MM.1S (cell line): ENCODE results near the gene DISC1.

ENCODE experiments used
- EZH2 ChIP-seq: fragments of 300-600 bp; sonication (generic); optimal IDR thresholded peaks from 2 replicates; pipeline ENCODE3; 2017; ENCODE audit warnings: low read depth, mild to moderate bottlenecking, antibody characterized with exemption, low read length, mixed read lengths
- TF ChIP-seq, protein P1 (sequence below): fragments of 300-600 bp; sonication (generic); IDR thresholded peaks from 2 replicates; pipeline ENCODE4 v1.5.1; 2016; ENCODE audit warnings: antibody characterized with exemption, low read length, mixed read lengths

DNA sequence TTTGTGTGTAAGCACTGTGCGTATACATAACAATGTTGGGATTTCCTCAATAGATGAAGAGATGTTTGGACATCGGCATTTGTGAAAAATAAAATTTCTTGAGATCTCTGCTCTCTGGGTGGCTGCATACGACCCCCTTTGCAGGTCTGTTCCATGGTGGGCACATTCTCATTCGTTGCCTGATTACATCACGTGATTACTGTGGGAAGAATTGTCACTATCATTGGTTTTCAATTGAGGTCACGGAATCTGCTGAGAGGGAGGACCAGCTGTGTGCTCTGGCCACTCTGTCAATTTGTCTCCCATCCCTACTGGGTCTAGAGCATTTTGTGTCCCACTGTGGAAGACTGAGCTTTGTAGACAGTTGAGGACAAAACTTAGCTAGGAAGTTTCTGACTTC lies 81.8 kb downstream of the DISC1 start:
- TF ChIP-seq, protein P1, sequence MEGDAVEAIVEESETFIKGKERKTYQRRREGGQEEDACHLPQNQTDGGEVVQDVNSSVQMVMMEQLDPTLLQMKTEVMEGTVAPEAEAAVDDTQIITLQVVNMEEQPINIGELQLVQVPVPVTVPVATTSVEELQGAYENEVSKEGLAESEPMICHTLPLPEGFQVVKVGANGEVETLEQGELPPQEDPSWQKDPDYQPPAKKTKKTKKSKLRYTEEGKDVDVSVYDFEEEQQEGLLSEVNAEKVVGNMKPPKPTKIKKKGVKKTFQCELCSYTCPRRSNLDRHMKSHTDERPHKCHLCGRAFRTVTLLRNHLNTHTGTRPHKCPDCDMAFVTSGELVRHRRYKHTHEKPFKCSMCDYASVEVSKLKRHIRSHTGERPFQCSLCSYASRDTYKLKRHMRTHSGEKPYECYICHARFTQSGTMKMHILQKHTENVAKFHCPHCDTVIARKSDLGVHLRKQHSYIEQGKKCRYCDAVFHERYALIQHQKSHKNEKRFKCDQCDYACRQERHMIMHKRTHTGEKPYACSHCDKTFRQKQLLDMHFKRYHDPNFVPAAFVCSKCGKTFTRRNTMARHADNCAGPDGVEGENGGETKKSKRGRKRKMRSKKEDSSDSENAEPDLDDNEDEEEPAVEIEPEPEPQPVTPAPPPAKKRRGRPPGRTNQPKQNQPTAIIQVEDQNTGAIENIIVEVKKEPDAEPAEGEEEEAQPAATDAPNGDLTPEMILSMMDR = no peak
- no peak for TF ChIP-seq EZH2
